RWPE2 (cell line): ENCODE measurements around the gene ZMYND15.
"Not testable (repeated sequence)": the region's sequence is repeated elsewhere in the genome, so short reads cannot be mapped to it uniquely, and the experiment has no call there.

Source experiments
- ATAC-seq: fragments of 200-7000 bp; cut with Tn5 transposase; 3 replicates; pipeline ENCODE4 v1.9.1; 2021; ENCODE audit warnings: low read depth
- DNase-seq: peaks from one replicate; pipeline ENCODE4 v3.0.0-alpha.2; 2020; ENCODE audit warnings: low spot score
- H3K27ac ChIP-seq: fragments of 450-650 bp; 2 replicates; pipeline ENCODE4 v1.5.1; 2017; ENCODE audit warnings: mild to moderate bottlenecking; ENCODE audit not compliant: poor library complexity, severe bottlenecking
- H3K27me3 ChIP-seq: fragments of 250-450 bp; sonication (Bioruptor Pico); 2 replicates; pipeline ENCODE4 v1.5.1; 2021; ENCODE audit warnings: mild to moderate bottlenecking, moderate library complexity; ENCODE audit not compliant: insufficient read depth, poor library complexity, severe bottlenecking
- H3K36me3 ChIP-seq: fragments of 250-450 bp; sonication (Bioruptor Pico); 2 replicates; pipeline ENCODE4 v1.5.1; 2020; ENCODE audit warnings: low read depth, mild to moderate bottlenecking, moderate library complexity
- H3K4me1 ChIP-seq: fragments of 250-450 bp; sonication (Bioruptor Pico); 2 replicates; pipeline ENCODE4 v1.5.1; 2021; ENCODE audit warnings: mild to moderate bottlenecking, moderate library complexity; ENCODE audit not compliant: insufficient read depth, poor library complexity, severe bottlenecking
- H3K4me3 ChIP-seq: fragments of 250-450 bp; sonication (Bioruptor Pico); 2 replicates; pipeline ENCODE4 v1.5.1; 2021; ENCODE audit warnings: mild to moderate bottlenecking, moderate library complexity; ENCODE audit not compliant: severe bottlenecking
- H3K9me3 ChIP-seq: fragments of 250-450 bp; sonication (Bioruptor Pico); 2 replicates; pipeline ENCODE4 v1.5.1; 2021; ENCODE audit warnings: mild to moderate bottlenecking, moderate library complexity; ENCODE audit not compliant: severe bottlenecking
- TF ChIP-seq, protein P1 (sequence below): fragments of 450-650 bp; IDR thresholded peaks from one replicate; pipeline ENCODE4 v1.5.1; 2017; ENCODE audit warnings: mild to moderate bottlenecking, moderate library complexity; ENCODE audit not compliant: poor library complexity, severe bottlenecking

The ZMYND15 gene, protein sequence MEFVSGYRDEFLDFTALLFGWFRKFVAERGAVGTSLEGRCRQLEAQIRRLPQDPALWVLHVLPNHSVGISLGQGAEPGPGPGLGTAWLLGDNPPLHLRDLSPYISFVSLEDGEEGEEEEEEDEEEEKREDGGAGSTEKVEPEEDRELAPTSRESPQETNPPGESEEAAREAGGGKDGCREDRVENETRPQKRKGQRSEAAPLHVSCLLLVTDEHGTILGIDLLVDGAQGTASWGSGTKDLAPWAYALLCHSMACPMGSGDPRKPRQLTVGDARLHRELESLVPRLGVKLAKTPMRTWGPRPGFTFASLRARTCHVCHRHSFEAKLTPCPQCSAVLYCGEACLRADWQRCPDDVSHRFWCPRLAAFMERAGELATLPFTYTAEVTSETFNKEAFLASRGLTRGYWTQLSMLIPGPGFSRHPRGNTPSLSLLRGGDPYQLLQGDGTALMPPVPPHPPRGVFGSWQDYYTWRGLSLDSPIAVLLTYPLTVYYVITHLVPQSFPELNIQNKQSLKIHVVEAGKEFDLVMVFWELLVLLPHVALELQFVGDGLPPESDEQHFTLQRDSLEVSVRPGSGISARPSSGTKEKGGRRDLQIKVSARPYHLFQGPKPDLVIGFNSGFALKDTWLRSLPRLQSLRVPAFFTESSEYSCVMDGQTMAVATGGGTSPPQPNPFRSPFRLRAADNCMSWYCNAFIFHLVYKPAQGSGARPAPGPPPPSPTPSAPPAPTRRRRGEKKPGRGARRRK

DNA sequence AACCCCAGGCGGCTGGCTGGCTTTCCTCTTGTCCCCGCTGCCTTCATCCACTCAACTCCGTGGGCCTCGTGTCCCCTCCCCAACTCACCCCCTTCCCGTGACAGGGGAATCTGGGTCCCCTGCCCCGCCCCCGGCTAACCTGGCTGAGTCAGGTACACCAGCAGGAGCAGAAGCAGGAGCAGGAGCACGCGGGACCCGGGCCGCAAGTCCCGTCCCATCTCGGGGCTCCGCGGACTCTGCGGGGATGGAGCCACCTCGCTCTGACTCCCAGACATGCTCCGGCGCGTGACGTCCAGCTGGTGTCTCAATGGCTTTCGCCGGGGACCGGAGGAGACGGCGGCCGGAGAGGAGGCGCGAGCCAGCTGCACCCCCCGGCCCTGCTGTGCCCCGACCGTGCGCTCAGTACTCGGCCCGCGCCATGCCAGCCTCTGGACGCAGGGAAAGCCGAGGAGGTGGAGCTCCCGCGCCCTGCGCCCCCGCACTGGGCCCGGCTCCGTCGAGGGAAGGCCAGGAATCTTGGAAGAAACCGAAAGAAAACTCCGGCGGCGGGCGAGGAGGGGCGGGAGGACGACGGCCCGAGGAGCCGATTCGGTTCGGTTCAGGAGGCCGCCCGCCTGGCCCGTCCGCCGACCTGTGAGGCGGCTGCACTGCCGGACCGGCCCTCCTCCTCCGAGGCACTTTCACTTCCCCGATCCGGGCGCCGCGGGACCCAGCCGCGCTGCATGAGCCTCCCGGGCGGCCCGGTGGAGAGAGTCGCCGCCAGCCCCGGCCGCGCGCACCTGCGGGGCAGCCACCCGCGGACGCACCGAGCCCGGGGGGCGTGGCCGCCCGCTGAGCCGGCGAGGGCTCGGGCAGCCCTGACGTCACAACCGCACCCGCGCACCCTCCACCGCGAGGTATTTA, at the start of gene ZMYND15, which contains the start of gene CXCL16:
Gene ZMYND15 (plus strand): TSS at position 712 of the 903 bp plus-strand sequence. CDS start 716 bp downstream, outside the sequence.
Gene CXCL16 (minus strand): TSS at position 807 of the 903 bp plus-strand sequence. CDS start 589 bp downstream, at position 218.
- Histone ChIP-seq H3K27ac (no peak within 1 kb of the TSS), H3K4me1 (no peaks in the 10 kb centered on the region), H3K9me3 (no peaks in the 10 kb centered on the region), H3K27me3 (no peaks in the 10 kb centered on the region), H3K4me3 (peak within 1 kb of the TSS; percentile 55), H3K36me3 (no peaks in the 10 kb centered on the region)
- ATAC-seq = peak; percentile 64
- no peak for DNase-seq
- TF ChIP-seq, protein P1, sequence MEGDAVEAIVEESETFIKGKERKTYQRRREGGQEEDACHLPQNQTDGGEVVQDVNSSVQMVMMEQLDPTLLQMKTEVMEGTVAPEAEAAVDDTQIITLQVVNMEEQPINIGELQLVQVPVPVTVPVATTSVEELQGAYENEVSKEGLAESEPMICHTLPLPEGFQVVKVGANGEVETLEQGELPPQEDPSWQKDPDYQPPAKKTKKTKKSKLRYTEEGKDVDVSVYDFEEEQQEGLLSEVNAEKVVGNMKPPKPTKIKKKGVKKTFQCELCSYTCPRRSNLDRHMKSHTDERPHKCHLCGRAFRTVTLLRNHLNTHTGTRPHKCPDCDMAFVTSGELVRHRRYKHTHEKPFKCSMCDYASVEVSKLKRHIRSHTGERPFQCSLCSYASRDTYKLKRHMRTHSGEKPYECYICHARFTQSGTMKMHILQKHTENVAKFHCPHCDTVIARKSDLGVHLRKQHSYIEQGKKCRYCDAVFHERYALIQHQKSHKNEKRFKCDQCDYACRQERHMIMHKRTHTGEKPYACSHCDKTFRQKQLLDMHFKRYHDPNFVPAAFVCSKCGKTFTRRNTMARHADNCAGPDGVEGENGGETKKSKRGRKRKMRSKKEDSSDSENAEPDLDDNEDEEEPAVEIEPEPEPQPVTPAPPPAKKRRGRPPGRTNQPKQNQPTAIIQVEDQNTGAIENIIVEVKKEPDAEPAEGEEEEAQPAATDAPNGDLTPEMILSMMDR = no peak

DNA sequence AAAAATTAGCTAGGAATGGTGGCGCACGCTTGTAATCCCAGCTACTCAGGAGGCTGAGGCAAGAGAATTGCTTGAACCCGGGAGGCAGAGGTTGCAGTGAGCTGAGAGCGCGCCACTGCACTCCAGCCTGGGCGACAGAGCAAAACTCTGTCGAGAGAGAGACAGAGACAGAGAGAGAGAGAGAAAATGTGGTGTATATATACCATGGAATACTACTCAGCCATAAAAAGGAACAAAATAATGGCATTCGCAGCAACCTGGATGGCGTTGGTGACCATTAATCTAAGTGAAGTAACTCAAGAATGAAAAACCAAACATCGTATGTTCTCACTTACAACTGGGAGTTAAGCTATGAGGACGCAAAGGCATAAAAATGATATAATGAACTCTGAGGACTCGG, 49.8 kb upstream of the ZMYND15 start:
- not testable (repeated sequence) for H3K4me3 ChIP-seq, H3K4me1 ChIP-seq, H3K9me3 ChIP-seq, H3K27ac ChIP-seq, DNase-seq, ATAC-seq, H3K27me3 ChIP-seq
- peaks cover 80% of the 10 kb centered on the region for H3K36me3 ChIP-seq

DNA sequence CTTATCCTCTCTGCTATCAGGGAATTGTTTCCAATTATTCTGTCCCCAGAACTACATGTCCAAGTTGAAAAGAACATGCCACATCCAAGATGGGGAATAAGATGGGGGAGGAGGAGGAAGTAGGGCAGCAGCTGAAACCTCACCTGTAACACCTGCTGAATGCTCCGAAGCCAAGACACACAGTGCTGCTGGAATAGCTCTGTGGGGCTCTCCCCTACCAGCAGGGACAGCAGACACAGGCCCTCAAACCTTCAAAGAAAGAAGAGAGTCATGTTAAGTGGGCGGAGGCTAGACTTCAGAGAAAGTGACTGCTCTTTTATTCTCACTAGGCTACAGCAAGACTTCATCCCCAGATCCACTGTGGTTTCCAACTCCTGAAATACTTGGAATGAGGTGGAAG, 48.9 kb upstream of the ZMYND15 start:
- Histone ChIP-seq H3K9me3 (no peaks in the 10 kb centered on the region), H3K27ac (no peak overlapping the region), H3K27me3 (no peaks in the 10 kb centered on the region), H3K4me3 (no peak overlapping the region), H3K4me1 (no peaks in the 10 kb centered on the region), H3K36me3 (peaks cover 80% of the 10 kb centered on the region)
- ATAC-seq (no peak), DNase-seq (no peak)
- TF ChIP-seq, protein P1 = no peak

DNA sequence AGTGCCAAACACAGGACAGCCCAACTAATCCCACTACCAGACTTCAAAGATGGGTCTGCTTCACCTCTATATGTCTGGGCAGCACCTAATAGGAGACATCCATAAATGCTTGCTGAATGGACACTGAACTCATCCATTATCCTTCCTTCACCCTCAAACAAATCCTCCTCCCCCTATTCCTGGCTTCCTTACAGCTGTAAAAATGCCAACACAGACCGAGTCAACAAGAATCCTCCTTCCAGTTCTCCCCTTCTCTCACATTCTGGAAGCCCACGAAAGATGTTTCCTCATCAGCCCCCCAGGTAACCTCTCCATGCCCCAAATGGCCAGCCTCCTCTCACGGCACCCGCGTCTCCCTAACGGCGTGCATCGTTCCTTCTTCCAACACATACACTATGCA, 47.9 kb upstream of the ZMYND15 start:
- TF ChIP-seq, protein P1 = no peak
- H3K27me3 ChIP-seq = no peaks in the 10 kb centered on the region
- peaks cover 81% of the 10 kb centered on the region for H3K36me3 ChIP-seq
- no peak for ATAC-seq
- H3K9me3 ChIP-seq = no peaks in the 10 kb centered on the region
- no peak overlapping the region for H3K27ac ChIP-seq
- H3K4me3 ChIP-seq = no peak overlapping the region
- no peak for DNase-seq
- H3K4me1 ChIP-seq = no peaks in the 10 kb centered on the region

DNA sequence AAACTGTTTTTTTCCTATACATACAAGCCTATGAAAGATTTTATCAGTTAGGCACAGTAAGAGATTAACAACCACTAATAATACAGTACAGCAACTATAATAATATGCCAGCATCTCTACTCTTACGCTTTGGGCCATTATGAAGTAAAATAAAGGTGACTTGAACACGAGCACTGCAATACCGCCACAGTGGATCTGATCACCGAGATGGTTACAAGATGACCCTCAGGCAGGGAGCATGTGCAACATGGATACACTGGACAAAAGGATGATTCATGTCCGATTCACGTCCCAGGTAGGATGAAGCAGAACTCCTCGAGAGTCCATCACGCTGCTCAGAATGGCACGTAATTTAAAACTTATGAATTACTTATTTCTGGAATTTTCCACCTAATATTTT, 46.2 kb upstream of the ZMYND15 start:
- ATAC-seq = no peak
- peaks cover 71% of the 10 kb centered on the region for H3K36me3 ChIP-seq
- no peak overlapping the region for H3K4me3 ChIP-seq
- H3K9me3 ChIP-seq = no peaks in the 10 kb centered on the region
- H3K27ac ChIP-seq = no peak overlapping the region
- TF ChIP-seq, protein P1 = no peak
- DNase-seq = no peak
- no peaks in the 10 kb centered on the region for H3K4me1 ChIP-seq
- no peaks in the 10 kb centered on the region for H3K27me3 ChIP-seq
